ENCODE measurements around the gene CDK5R1.
A peak's percentile ranks its signal among the peaks of the same experiment; 100 is the strongest.

The CDK5R1 gene

DNA sequence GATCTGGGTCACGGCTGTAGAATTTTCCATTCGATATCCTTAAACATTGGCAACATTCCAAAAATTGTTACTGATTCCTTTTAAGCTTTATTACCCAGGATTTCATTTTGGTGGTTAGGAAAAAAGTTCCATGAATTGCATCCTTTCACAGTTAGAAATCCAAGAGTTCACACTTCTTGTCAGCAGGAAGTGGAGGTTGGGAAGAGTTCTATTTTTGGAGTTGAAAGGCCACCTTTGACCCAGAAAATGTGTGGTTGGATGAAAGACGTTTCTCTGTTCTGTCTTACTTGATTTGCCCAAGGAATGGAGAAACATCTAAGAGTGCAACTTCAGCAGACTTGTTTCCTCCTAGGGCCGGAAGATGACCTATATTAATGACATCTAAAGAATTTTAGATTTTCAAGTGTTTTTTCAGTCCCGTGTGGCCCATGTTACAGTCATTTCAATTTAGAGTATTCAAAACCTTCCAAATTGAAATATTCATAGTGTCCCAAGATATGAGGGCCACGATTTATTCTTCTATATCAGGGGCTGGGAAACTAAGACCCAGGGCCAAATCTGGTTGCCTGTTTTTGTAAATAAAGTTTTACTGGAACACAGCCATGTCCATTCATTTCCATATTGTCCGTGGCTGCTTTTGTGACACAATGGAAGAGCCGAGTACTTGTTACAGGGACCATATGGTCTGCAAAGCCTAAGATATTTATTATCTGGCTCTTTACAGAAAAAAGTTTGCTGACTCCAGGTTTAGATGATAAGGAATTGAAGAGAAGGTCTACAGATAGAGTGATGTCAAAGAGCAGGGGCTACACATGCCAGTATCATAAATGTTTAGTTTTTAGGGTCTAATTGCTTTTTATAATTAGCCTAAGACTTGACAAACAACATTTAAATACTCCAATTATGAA is 50.2 kb downstream of the CDK5R1 start:
- no peak overlapping the region for H3K4me3 ChIP-seq (ENCODE audit: control insufficient read depth, low read depth, low read length)
- peak; percentile 17 for DNase-seq (ENCODE audit: low read depth)
- TF ChIP-seq, protein P1, sequence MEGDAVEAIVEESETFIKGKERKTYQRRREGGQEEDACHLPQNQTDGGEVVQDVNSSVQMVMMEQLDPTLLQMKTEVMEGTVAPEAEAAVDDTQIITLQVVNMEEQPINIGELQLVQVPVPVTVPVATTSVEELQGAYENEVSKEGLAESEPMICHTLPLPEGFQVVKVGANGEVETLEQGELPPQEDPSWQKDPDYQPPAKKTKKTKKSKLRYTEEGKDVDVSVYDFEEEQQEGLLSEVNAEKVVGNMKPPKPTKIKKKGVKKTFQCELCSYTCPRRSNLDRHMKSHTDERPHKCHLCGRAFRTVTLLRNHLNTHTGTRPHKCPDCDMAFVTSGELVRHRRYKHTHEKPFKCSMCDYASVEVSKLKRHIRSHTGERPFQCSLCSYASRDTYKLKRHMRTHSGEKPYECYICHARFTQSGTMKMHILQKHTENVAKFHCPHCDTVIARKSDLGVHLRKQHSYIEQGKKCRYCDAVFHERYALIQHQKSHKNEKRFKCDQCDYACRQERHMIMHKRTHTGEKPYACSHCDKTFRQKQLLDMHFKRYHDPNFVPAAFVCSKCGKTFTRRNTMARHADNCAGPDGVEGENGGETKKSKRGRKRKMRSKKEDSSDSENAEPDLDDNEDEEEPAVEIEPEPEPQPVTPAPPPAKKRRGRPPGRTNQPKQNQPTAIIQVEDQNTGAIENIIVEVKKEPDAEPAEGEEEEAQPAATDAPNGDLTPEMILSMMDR (IDR thresholded peaks at IDR 0.05; ENCODE audit: control insufficient read depth, insufficient read depth, low read depth, low read length, missing control alignments): no peak

Measured in AG09309 (cell line).